HL-60 (cell line): Measurements from ENCODE around the gene PPP1R16B.

ENCODE experiments used
- GABPA ChIP-seq: IDR thresholded peaks from 2 replicates; pipeline ENCODE4 v1.6.1; 2012; ENCODE audit warnings: low read depth
- POLR2AphosphoS5 ChIP-seq: IDR thresholded peaks from 2 replicates; pipeline ENCODE4 v1.6.1; 2012; ENCODE audit warnings: low read depth
- SPI1 ChIP-seq: IDR thresholded peaks from 2 replicates; pipeline ENCODE4 v1.6.1; 2012; ENCODE audit warnings: low read depth, mild to moderate bottlenecking, borderline replicate concordance
- TF ChIP-seq, protein P1 (sequence below): IDR thresholded peaks from one replicate; pipeline ENCODE4 v1.5.1; 2011; ENCODE audit warnings: low read length, control low read depth, inconsistent platforms; ENCODE audit not compliant: insufficient read depth
- TF ChIP-seq, protein P2 (sequence below): IDR thresholded peaks from 2 replicates; pipeline ENCODE4 v1.6.1; 2012; ENCODE audit warnings: low read depth; ENCODE audit not compliant: insufficient replicate concordance

DNA sequence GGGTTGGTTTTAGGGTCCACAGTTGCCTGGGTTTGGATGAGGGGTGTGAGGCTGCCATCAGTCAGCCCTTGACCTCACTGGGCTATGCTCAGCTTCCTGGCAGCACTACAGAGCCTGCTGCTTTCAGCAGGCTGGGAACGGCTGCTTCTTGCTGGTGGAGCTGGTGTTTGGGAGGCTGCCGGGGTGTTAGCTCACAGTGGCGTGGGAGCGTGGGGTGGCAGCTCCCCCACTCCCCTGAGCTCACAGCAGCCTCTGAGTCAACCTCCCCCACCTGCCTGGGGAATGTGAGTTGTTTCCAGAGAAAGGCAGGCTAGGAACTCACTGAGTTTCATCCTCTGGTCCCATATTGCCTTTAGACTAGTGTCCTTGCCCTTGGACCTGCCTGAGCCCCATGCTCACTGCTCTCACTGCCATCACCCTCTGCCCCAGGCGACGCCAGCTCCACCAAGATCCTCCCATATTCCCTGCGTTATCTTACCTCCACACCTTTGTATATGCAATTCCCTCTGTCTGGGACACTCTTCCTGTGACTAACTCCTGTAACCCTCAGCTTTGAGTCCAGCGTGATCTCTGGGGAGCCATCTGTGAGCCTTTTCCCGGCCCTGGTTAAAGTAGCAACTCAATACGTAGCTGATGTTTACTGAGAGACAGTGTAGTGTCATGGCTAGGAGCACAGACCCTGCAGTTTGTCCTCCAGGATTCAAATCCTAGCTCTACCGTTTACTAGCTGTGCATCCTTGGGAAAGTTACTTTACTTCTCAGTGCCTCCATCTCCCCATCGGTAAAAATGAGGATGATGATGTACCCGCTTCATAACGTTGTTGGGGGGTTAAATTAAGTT is 34.8 kb downstream of the PPP1R16B start:
- TF ChIP-seq POLR2AphosphoS5, result no peak
- TF ChIP-seq, protein P1, sequence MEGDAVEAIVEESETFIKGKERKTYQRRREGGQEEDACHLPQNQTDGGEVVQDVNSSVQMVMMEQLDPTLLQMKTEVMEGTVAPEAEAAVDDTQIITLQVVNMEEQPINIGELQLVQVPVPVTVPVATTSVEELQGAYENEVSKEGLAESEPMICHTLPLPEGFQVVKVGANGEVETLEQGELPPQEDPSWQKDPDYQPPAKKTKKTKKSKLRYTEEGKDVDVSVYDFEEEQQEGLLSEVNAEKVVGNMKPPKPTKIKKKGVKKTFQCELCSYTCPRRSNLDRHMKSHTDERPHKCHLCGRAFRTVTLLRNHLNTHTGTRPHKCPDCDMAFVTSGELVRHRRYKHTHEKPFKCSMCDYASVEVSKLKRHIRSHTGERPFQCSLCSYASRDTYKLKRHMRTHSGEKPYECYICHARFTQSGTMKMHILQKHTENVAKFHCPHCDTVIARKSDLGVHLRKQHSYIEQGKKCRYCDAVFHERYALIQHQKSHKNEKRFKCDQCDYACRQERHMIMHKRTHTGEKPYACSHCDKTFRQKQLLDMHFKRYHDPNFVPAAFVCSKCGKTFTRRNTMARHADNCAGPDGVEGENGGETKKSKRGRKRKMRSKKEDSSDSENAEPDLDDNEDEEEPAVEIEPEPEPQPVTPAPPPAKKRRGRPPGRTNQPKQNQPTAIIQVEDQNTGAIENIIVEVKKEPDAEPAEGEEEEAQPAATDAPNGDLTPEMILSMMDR, result no peak
- TF ChIP-seq, protein P2, sequence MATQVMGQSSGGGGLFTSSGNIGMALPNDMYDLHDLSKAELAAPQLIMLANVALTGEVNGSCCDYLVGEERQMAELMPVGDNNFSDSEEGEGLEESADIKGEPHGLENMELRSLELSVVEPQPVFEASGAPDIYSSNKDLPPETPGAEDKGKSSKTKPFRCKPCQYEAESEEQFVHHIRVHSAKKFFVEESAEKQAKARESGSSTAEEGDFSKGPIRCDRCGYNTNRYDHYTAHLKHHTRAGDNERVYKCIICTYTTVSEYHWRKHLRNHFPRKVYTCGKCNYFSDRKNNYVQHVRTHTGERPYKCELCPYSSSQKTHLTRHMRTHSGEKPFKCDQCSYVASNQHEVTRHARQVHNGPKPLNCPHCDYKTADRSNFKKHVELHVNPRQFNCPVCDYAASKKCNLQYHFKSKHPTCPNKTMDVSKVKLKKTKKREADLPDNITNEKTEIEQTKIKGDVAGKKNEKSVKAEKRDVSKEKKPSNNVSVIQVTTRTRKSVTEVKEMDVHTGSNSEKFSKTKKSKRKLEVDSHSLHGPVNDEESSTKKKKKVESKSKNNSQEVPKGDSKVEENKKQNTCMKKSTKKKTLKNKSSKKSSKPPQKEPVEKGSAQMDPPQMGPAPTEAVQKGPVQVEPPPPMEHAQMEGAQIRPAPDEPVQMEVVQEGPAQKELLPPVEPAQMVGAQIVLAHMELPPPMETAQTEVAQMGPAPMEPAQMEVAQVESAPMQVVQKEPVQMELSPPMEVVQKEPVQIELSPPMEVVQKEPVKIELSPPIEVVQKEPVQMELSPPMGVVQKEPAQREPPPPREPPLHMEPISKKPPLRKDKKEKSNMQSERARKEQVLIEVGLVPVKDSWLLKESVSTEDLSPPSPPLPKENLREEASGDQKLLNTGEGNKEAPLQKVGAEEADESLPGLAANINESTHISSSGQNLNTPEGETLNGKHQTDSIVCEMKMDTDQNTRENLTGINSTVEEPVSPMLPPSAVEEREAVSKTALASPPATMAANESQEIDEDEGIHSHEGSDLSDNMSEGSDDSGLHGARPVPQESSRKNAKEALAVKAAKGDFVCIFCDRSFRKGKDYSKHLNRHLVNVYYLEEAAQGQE, result no peak
- TF ChIP-seq SPI1, result no peak
- no peak for TF ChIP-seq GABPA
